HEK293 (cell line): ENCODE measurements around the gene TUBE1.

Experiments
- KLF16 ChIP-seq: fragments of 450-650 bp; formaldehyde crosslinking; IDR thresholded peaks from 2 replicates; pipeline ENCODE4 v1.5.1; 2017; ENCODE audit warnings: missing biosample characterization, missing genetic modification characterization
- PATZ1 ChIP-seq: fragments of 450-650 bp; formaldehyde crosslinking; IDR thresholded peaks from 2 replicates; pipeline ENCODE4 v1.5.1; 2016; ENCODE audit warnings: missing biosample characterization, missing genetic modification characterization
- SP7 ChIP-seq: fragments of 450-650 bp; formaldehyde crosslinking; IDR thresholded peaks from 2 replicates; pipeline ENCODE4 v1.5.1; 2016; ENCODE audit warnings: missing biosample characterization, missing genetic modification characterization
- YY2 ChIP-seq: fragments of 450-650 bp; formaldehyde crosslinking; IDR thresholded peaks from 2 replicates; pipeline ENCODE4 v1.5.1; 2016; ENCODE audit warnings: missing biosample characterization, missing genetic modification characterization
- ZBTB1 ChIP-seq: fragments of 450-650 bp; formaldehyde crosslinking; IDR thresholded peaks from 2 replicates; pipeline ENCODE4 v1.5.1; 2016; ENCODE audit warnings: missing biosample characterization, missing genetic modification characterization
- ZNF155 ChIP-seq: fragments of 450-650 bp; formaldehyde crosslinking; IDR thresholded peaks from 2 replicates; pipeline ENCODE4 v1.5.1; 2016; ENCODE audit warnings: missing biosample characterization, missing genetic modification characterization
- ZNF211 ChIP-seq: fragments of 450-650 bp; formaldehyde crosslinking; IDR thresholded peaks from 2 replicates; pipeline ENCODE4 v1.5.1; 2016; ENCODE audit warnings: low read depth, missing biosample characterization, missing genetic modification characterization
- ZNF24 ChIP-seq: fragments of 450-650 bp; formaldehyde crosslinking; IDR thresholded peaks from 2 replicates; pipeline ENCODE4 v1.5.1; 2016; ENCODE audit warnings: missing biosample characterization, missing genetic modification characterization
- ZNF707 ChIP-seq: fragments of 450-650 bp; formaldehyde crosslinking; IDR thresholded peaks from 2 replicates; pipeline ENCODE4 v1.5.1; 2016; ENCODE audit warnings: missing biosample characterization, missing genetic modification characterization
- TF ChIP-seq, protein P1 (sequence below): fragments of 450-650 bp; formaldehyde crosslinking; IDR thresholded peaks from 2 replicates; pipeline ENCODE4 v1.5.1; 2016; ENCODE audit warnings: missing biosample characterization, missing genetic modification characterization
- TF ChIP-seq, protein P2 (sequence below): fragments of 450-650 bp; formaldehyde crosslinking; IDR thresholded peaks from 2 replicates; pipeline ENCODE4 v1.5.1; 2017; ENCODE audit warnings: missing biosample characterization, mild to moderate bottlenecking, missing genetic modification characterization, moderate library complexity
- TF ChIP-seq, protein P3 (sequence below): fragments of 450-650 bp; formaldehyde crosslinking; IDR thresholded peaks from 2 replicates; pipeline ENCODE4 v1.5.1; 2016; ENCODE audit warnings: missing biosample characterization, missing genetic modification characterization

- TF ChIP-seq ZNF211 (tag by site-specific recombination) (no peak), KLF16 (tag by site-specific recombination) (no peak), ZNF707 (tag by site-specific recombination) (no peak), PATZ1 (no peak), ZNF24 (tag by site-specific recombination) (no peak), ZNF155 (tag by site-specific recombination) (no peak), YY2 (tag by site-specific recombination) (no peak), SP7 (tag by site-specific recombination) (no peak), ZBTB1 (tag by site-specific recombination) (no peak)
- TF ChIP-seq, protein P1, sequence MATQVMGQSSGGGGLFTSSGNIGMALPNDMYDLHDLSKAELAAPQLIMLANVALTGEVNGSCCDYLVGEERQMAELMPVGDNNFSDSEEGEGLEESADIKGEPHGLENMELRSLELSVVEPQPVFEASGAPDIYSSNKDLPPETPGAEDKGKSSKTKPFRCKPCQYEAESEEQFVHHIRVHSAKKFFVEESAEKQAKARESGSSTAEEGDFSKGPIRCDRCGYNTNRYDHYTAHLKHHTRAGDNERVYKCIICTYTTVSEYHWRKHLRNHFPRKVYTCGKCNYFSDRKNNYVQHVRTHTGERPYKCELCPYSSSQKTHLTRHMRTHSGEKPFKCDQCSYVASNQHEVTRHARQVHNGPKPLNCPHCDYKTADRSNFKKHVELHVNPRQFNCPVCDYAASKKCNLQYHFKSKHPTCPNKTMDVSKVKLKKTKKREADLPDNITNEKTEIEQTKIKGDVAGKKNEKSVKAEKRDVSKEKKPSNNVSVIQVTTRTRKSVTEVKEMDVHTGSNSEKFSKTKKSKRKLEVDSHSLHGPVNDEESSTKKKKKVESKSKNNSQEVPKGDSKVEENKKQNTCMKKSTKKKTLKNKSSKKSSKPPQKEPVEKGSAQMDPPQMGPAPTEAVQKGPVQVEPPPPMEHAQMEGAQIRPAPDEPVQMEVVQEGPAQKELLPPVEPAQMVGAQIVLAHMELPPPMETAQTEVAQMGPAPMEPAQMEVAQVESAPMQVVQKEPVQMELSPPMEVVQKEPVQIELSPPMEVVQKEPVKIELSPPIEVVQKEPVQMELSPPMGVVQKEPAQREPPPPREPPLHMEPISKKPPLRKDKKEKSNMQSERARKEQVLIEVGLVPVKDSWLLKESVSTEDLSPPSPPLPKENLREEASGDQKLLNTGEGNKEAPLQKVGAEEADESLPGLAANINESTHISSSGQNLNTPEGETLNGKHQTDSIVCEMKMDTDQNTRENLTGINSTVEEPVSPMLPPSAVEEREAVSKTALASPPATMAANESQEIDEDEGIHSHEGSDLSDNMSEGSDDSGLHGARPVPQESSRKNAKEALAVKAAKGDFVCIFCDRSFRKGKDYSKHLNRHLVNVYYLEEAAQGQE (tag by site-specific recombination): no peak
- TF ChIP-seq, protein P2, sequence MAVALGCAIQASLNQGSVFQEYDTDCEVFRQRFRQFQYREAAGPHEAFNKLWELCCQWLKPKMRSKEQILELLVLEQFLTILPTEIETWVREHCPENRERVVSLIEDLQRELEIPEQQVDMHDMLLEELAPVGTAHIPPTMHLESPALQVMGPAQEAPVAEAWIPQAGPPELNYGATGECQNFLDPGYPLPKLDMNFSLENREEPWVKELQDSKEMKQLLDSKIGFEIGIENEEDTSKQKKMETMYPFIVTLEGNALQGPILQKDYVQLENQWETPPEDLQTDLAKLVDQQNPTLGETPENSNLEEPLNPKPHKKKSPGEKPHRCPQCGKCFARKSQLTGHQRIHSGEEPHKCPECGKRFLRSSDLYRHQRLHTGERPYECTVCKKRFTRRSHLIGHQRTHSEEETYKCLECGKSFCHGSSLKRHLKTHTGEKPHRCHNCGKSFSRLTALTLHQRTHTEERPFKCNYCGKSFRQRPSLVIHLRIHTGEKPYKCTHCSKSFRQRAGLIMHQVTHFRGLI (tag by site-specific recombination): no peak
- TF ChIP-seq, protein P3, sequence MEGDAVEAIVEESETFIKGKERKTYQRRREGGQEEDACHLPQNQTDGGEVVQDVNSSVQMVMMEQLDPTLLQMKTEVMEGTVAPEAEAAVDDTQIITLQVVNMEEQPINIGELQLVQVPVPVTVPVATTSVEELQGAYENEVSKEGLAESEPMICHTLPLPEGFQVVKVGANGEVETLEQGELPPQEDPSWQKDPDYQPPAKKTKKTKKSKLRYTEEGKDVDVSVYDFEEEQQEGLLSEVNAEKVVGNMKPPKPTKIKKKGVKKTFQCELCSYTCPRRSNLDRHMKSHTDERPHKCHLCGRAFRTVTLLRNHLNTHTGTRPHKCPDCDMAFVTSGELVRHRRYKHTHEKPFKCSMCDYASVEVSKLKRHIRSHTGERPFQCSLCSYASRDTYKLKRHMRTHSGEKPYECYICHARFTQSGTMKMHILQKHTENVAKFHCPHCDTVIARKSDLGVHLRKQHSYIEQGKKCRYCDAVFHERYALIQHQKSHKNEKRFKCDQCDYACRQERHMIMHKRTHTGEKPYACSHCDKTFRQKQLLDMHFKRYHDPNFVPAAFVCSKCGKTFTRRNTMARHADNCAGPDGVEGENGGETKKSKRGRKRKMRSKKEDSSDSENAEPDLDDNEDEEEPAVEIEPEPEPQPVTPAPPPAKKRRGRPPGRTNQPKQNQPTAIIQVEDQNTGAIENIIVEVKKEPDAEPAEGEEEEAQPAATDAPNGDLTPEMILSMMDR (tag by site-specific recombination): no peak
These were observed 28.9 kb upstream of the TUBE1 start for GRCh38 chr6:112116221-112116620.
